HepG2 (cell line): ENCODE data around the gene PSMB3. TPM values are rescaled to one million over a fixed set of nuclear protein-coding genes. Genes with fewer than 3 reads are reported as not detected.
A peak's percentile ranks its signal among the peaks of the same experiment; 100 is the strongest.

Experiments used
- ATAC-seq: fragments of 200-7000 bp; cut with Tn5 transposase; 3 replicates; pipeline ENCODE4 v1.9.1; 2020; ENCODE audit warnings: mild to moderate bottlenecking, moderate library complexity
- BruUV-seq: library from RNA; stranded (reverse); fragments of 400-500 nt; replicated peaks from 2 replicates; lab custom pipeline; 2021; lab: Mats Ljungman, UMichigan
- CTCF ChIA-PET: fragments of 300-600 bp; formaldehyde crosslinking; extraction: SDS; loops from one replicate; lab custom pipeline; 2021; ENCODE audit warnings: low total read pairs, inconsistent platforms, low intra/inter-chr PET ratio; lab: Yijun Ruan, JAX
- POLR2A ChIA-PET: fragments of 350-600 bp; sonication (Branson Sonifier 250); formaldehyde crosslinking; loops from one replicate; lab custom pipeline; 2020; ENCODE audit warnings: antibody characterized with exemption, inconsistent platforms; lab: Yijun Ruan, JAX
- DNase-seq: peaks from one replicate; pipeline ENCODE4 v3.0.0-alpha.2; 2015; ENCODE audit warnings: low spot score
- FAIRE-seq: peaks from 3 replicates; lab custom pipeline; 2011; peaks lifted over from hg19 to GRCh38; lab: Jason Lieb, UNC
- H2AFZ ChIP-seq: one replicate; pipeline ENCODE4 v1.6.1; 2011; ENCODE audit warnings: low read length, inconsistent platforms
- H3K27ac ChIP-seq: fragments of 300-600 bp; 3 replicates; pipeline ENCODE4 v1.8.0; 2011; ENCODE audit warnings: mixed run types, mild to moderate bottlenecking, mixed read lengths, low read length, inconsistent platforms; ENCODE audit not compliant: insufficient read depth; ENCODE audit errors: extremely low read length
- H3K27me3 ChIP-seq, 2 experiments: fragments of 200-600 bp in 1 of 2; 2 replicates in 1 of 2; 3 replicates in 1 of 2; pipeline versions ENCODE4 v1.6.0 to v1.8.0; 2011; ENCODE audit warnings: low read length in 2 of 2, mild to moderate bottlenecking in 2 of 2, moderate library complexity in 2 of 2, inconsistent platforms in 1 of 2; ENCODE audit not compliant: insufficient read depth in 2 of 2, control insufficient read depth in 1 of 2
- H3K36me3 ChIP-seq, 2 experiments: fragments of 200-600 bp in 1 of 2; replicated peaks in 1 of 2; 2 replicates in 1 of 2; 3 replicates in 1 of 2; pipeline versions ENCODE4 v1.5.1 to v1.8.0; 2011; ENCODE audit warnings: low read length in 2 of 2, inconsistent platforms in 1 of 2; ENCODE audit not compliant: insufficient read depth in 2 of 2, control insufficient read depth in 1 of 2
- H3K4me1 ChIP-seq: 2 replicates; pipeline ENCODE4 v1.5.1; 2012; ENCODE audit warnings: low read length, inconsistent platforms; ENCODE audit not compliant: insufficient read depth
- H3K4me2 ChIP-seq: 2 replicates; pipeline ENCODE4 v1.6.0; 2011; ENCODE audit warnings: low read depth, low read length, inconsistent platforms
- H3K4me3 ChIP-seq, 3 experiments: fragments of 200-600 bp in 1 of 3; sonication (generic), shearing (Covaris generic) in 1 of 3; replicated peaks in 1 of 3; 2 replicates each; pipeline ENCODE4 v1.5.1; 2011 to 2016; ENCODE audit warnings: low read length in 3 of 3, inconsistent platforms in 2 of 3, low read depth in 2 of 3, mild to moderate bottlenecking in 2 of 3, control low read depth in 1 of 3, mixed read lengths in 1 of 3; ENCODE audit not compliant: insufficient read depth in 1 of 3
- H3K79me2 ChIP-seq: one replicate; pipeline ENCODE4 v1.6.1; 2011; ENCODE audit warnings: low read length, inconsistent platforms; ENCODE audit not compliant: insufficient read depth
- H3K9ac ChIP-seq: 2 replicates; pipeline ENCODE4 v1.6.0; 2011; ENCODE audit warnings: mild to moderate bottlenecking, low read depth, low read length, inconsistent platforms; ENCODE audit not compliant: insufficient read depth
- H3K9me3 ChIP-seq: 2 replicates; pipeline ENCODE4 v1.5.1; 2012; ENCODE audit warnings: mild to moderate bottlenecking, low read length
- H4K20me1 ChIP-seq: 2 replicates; pipeline ENCODE4 v1.6.0; 2011; ENCODE audit warnings: inconsistent platforms, mild to moderate bottlenecking, low read length, moderate library complexity; ENCODE audit not compliant: insufficient read depth
- AGO2 ChIP-seq: fragments of 200-400 bp; formaldehyde crosslinking; optimal IDR thresholded peaks from 2 replicates; pipeline ENCODE3; 2017; ENCODE audit warnings: mild to moderate bottlenecking, low read depth, low read length, moderate library complexity
- CENPT ChIP-seq: sonication (generic); formaldehyde crosslinking; IDR thresholded peaks from 2 replicates; pipeline ENCODE4 v1.8.0; 2022; ENCODE audit warnings: low read depth, mild to moderate bottlenecking, moderate library complexity, missing genetic modification reagents
- CHCHD3 ChIP-seq: sonication (generic); formaldehyde crosslinking; IDR thresholded peaks from 2 replicates; pipeline ENCODE4 v1.8.0; 2022; ENCODE audit warnings: mild to moderate bottlenecking, missing genetic modification reagents, moderate library complexity
- DMAP1 ChIP-seq: IDR thresholded peaks from 2 replicates; pipeline ENCODE4 v1.6.1; 2016
- DNMT3B ChIP-seq: conservative IDR thresholded peaks from 2 replicates; pipeline ENCODE4 v1.6.1; 2016; ENCODE audit warnings: missing biosample characterization, control low read depth
- FOXK2 ChIP-seq: fragments of 450-650 bp; IDR thresholded peaks from 2 replicates; pipeline ENCODE4 v1.6.1; 2016
- MTF2 ChIP-seq: sonication (generic); formaldehyde crosslinking; IDR thresholded peaks from 2 replicates; pipeline ENCODE4 v1.5.0; 2020; ENCODE audit warnings: missing genetic modification reagents, borderline replicate concordance
- POLR2G ChIP-seq: fragments of 200-400 bp; formaldehyde crosslinking; IDR thresholded peaks from 2 replicates; pipeline ENCODE4 v1.6.1; 2018; ENCODE audit warnings: mild to moderate bottlenecking, low read depth, low read length, moderate library complexity
- RBFOX2 ChIP-seq: fragments of 200-400 bp; formaldehyde crosslinking; IDR thresholded peaks from 2 replicates; pipeline ENCODE4 v1.6.1; 2017; ENCODE audit warnings: low read depth, mild to moderate bottlenecking, low read length
- ZBTB20 ChIP-seq: sonication (generic); formaldehyde crosslinking; IDR thresholded peaks from 2 replicates; pipeline ENCODE4 v1.8.1; 2023; ENCODE audit warnings: missing genetic modification reagents, low read depth, mild to moderate bottlenecking, borderline replicate concordance
- ZFP36L2 ChIP-seq: sonication (generic); formaldehyde crosslinking; IDR thresholded peaks from 2 replicates; pipeline ENCODE4 v1.4.0; 2020; ENCODE audit warnings: missing genetic modification reagents
- ZFX ChIP-seq: sonication (generic); formaldehyde crosslinking; IDR thresholded peaks from 2 replicates; pipeline ENCODE4 v1.4.0; 2020; ENCODE audit warnings: mild to moderate bottlenecking, low read depth, missing genetic modification reagents, moderate library complexity
- ZNF230 ChIP-seq: sonication (generic); formaldehyde crosslinking; IDR thresholded peaks from 2 replicates; pipeline ENCODE4 v1.4.0; 2020; ENCODE audit warnings: mild to moderate bottlenecking, missing genetic modification reagents
- ZNF614 ChIP-seq: IDR thresholded peaks from 2 replicates; pipeline ENCODE4 v1.6.1; 2018; ENCODE audit warnings: missing biosample characterization, missing genetic modification reagents, inconsistent platforms, borderline replicate concordance
- ZNF678 ChIP-seq: sonication (generic); formaldehyde crosslinking; IDR thresholded peaks from 2 replicates; pipeline ENCODE4 v1.4.0; 2020; ENCODE audit warnings: mild to moderate bottlenecking, missing genetic modification reagents
- ZNF75D ChIP-seq: sonication (generic); formaldehyde crosslinking; IDR thresholded peaks from 2 replicates; pipeline ENCODE4 v1.8.1; 2023; ENCODE audit warnings: missing genetic modification reagents, mild to moderate bottlenecking, borderline replicate concordance
- WGBS: methylation state at CpG from one replicate; pipeline ENCODE4 v1.1.6; 2017; ENCODE audit warnings: low lambda C conversion rate; 5-methylcytosine and 5-hydroxymethylcytosine counted together
- in situ Hi-C: cut with HindIII; loops from 2 replicates; pipeline ENCODE4 v1.10.0; 2017; ENCODE audit warnings: low pct_unique_long_range_greater_than_20kb; ENCODE audit not compliant: extremely low pct_ligation_motif_present
- intact Hi-C: fragments of 100-400 bp; cut with micrococcal nuclease; formaldehyde crosslinking; loops from one replicate; pipeline ENCODE4 v1.10.0; 2022; ENCODE audit not compliant: unreplicated experiment
- polyA plus RNA-seq, 8 experiments: library from polyadenylated mRNA; depleted of rRNA in 3 of 8; stranded (reverse) in 7 of 8; unstranded in 1 of 8; fragments of >200 nt; fragmentation: Illumina TruSeq in 4 of 8; extraction: Trizol in 4 of 8; gene quantifications; 2 replicates each; pipeline versions ENCODE4 v1.2.1 to v1.2.3, GENCODE V29; 2011 to 2016; ENCODE audit warnings: low read depth in 4 of 8, missing spikeins in 1 of 8, mixed read lengths in 1 of 8; ENCODE audit not compliant: insufficient read depth in 1 of 8
- total RNA-seq, 5 experiments: library from RNA; depleted of rRNA; stranded (reverse); fragments of >200 nt; fragmentation: Illumina TruSeq; extraction: Trizol; gene quantifications; 2 replicates each; pipeline ENCODE4 v1.2.3, GENCODE V29; 2016; ENCODE audit warnings: low read depth in 1 of 5
- TF ChIP-seq, protein P1 (sequence below): IDR thresholded peaks from 2 replicates; pipeline ENCODE4 v1.6.1; 2012; ENCODE audit warnings: low read length, improper control_type of control experiment

The PSMB3 gene
- total and polyA plus RNA-seq, 2 of the 13 experiments (the other 11 are each of a cell fraction or from before 2014, with no cell fraction given) = 366 to 517 TPM

DNA sequence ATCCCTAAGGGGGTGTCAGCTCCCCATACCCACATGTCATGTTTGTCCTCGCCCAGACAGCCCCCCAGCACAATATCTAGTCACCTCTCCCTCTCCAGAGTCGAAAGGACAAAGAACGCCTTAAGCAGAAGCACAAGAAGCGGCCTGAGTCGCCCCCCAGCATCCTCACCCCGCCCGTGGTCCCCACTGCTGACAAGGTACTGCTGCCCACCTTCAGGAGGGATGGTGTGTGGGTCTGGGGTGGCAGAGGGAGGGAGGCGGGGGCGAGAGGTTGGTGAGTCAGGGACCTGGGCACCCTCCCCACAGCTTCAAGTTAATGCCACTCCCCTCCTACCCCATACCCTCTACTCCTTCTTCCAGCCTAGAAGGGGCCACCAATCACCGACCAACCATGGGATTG lies 39.9 kb upstream of the PSMB3 start:
- H3K79me2 ChIP-seq = peaks cover 8% of the 10 kb centered on the region
- no peak for ATAC-seq
- no peak for DNase-seq
- no TSS peak for BruUV-seq
- ChIA-PET CTCF (no interaction called here), POLR2A (interaction anchor here (1.2 kb wide), 1 partner anchor 35 kb away, joined by 3 read pairs; no protein-coding TSS in a partner anchor)
- intact Hi-C loops = no loop called here
- H3K36me3 ChIP-seq = peaks cover 54 to 96% of the 10 kb centered on the region in 2 experiments
- TF ChIP-seq RBFOX2 = 0 out of 2 replicates have a peak, but pooled peaks have one; percentile 37
- no peak for TF ChIP-seq FOXK2
- TF ChIP-seq ZNF230 (CRISPR knock-in tag) = no peak
- TF ChIP-seq CENPT = no peak
- peak; percentile 83 for TF ChIP-seq AGO2
- no peak for TF ChIP-seq MTF2 (CRISPR knock-in tag)
- TF ChIP-seq POLR2G = peak; percentile 9; the same call in 1 of the 2 replicates
- TF ChIP-seq ZFX (CRISPR knock-in tag) = no peak
- TF ChIP-seq CHCHD3 = no peak
- no peak overlapping the region for H2AFZ ChIP-seq
- in situ Hi-C loops = no loop called here
- H3K4me2 ChIP-seq = no peak overlapping the region
- H3K9ac ChIP-seq = no peak overlapping the region
- H3K27me3 ChIP-seq = no peaks in the 10 kb centered on the region
- peaks cover 34% of the 10 kb centered on the region for H3K4me1 ChIP-seq
- no peaks in the 10 kb centered on the region for H3K9me3 ChIP-seq
- FAIRE-seq = no peak
- no peak overlapping the region for H3K4me3 ChIP-seq
- WGBS = 100% methylated on average over 10 of the region's 10 CpGs
- no peaks in the 10 kb centered on the region; the same call in 1 of the 2 replicates for H4K20me1 ChIP-seq
- H3K27ac ChIP-seq = no peak overlapping the region

DNA sequence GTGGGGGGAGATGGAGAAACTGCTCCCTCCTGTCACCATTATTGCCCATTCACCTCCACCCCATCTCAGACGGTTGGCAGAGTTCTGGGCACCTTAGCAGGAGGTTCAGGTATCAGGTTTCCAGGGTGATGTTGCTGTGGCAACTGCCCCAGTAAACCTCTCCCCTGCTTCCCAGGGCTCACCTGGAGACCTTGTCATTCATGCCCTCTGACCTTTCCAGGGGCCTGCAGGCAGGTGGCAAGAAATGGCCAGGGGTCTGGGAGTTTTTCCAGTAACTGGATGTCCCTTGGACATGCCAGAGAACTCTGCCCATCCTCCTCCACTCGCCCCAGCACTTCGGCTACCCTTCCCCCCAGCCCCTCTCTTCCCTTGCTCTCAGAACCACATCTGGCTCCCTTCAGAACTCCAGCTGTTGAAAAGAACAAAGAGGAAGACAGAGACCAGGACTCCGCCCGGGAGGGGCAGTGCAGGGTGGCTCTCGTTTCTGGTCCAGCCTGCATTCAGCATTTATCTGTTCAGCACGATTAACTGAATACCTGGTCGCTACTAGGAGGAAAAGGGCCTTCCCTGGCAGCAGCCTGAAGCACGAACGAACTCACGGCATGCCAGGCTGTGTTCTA lies 39.0 kb upstream of the PSMB3 start:
- 95% methylated on average over 11 of the region's 11 CpGs for WGBS
- Histone ChIP-seq H2AFZ (no peak overlapping the region), H3K27me3 (no peaks in the 10 kb centered on the region), H3K9me3 (no peaks in the 10 kb centered on the region), H3K4me3 (no peak overlapping the region), H3K27ac (no peak overlapping the region), H4K20me1 (no peaks in the 10 kb centered on the region), H3K4me1 (peaks cover 33% of the 10 kb centered on the region), H3K9ac (no peak overlapping the region), H3K79me2 (no peaks in the 10 kb centered on the region), H3K4me2 (no peak overlapping the region), H3K36me3 (peaks cover 55 to 89% of the 10 kb centered on the region in 2 experiments)
- BruUV-seq = no TSS peak
- ATAC-seq (no peak), DNase-seq (no peak), FAIRE-seq (no peak)
- ChIA-PET POLR2A (interaction anchor here (1.3 to 7.0 kb wide), 4 partner anchors 10 to 17 kb away, joined by 3 to 92 read pairs (median 4); partner anchors contain the start of gene MLLT6), CTCF (no interaction called here)
- in situ Hi-C loops (no loop called here), intact Hi-C loops (no loop called here)
- TF ChIP-seq ZNF678 (CRISPR knock-in tag) (no peak), ZNF75D (CRISPR knock-in tag) (no peak), ZBTB20 (CRISPR knock-in tag) (no peak), ZFP36L2 (CRISPR knock-in tag) (no peak), DMAP1 (CRISPR knock-in tag) (no peak), DNMT3B (CRISPR knock-in tag) (no peak), ZNF614 (CRISPR knock-in tag) (no peak)
- TF ChIP-seq, protein P1, sequence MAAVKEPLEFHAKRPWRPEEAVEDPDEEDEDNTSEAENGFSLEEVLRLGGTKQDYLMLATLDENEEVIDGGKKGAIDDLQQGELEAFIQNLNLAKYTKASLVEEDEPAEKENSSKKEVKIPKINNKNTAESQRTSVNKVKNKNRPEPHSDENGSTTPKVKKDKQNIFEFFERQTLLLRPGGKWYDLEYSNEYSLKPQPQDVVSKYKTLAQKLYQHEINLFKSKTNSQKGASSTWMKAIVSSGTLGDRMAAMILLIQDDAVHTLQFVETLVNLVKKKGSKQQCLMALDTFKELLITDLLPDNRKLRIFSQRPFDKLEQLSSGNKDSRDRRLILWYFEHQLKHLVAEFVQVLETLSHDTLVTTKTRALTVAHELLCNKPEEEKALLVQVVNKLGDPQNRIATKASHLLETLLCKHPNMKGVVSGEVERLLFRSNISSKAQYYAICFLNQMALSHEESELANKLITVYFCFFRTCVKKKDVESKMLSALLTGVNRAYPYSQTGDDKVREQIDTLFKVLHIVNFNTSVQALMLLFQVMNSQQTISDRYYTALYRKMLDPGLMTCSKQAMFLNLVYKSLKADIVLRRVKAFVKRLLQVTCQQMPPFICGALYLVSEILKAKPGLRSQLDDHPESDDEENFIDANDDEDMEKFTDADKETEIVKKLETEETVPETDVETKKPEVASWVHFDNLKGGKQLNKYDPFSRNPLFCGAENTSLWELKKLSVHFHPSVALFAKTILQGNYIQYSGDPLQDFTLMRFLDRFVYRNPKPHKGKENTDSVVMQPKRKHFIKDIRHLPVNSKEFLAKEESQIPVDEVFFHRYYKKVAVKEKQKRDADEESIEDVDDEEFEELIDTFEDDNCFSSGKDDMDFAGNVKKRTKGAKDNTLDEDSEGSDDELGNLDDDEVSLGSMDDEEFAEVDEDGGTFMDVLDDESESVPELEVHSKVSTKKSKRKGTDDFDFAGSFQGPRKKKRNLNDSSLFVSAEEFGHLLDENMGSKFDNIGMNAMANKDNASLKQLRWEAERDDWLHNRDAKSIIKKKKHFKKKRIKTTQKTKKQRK = no peak
